ENCODE data around the gene XRCC3. TPM values are rescaled to one million over a fixed set of nuclear protein-coding genes. Genes with fewer than 3 reads are reported as not detected.

The XRCC3 gene
- total and polyA plus RNA-seq, 2 of the 8 experiments (the other 6 are each of a cell fraction or from before 2014, with no cell fraction given): 36.9 to 41.8 TPM

- TF ChIP-seq CHD7 (IDR thresholded peaks at IDR 0.05; ENCODE audit: insufficient replicate concordance, low read length) (no peak), ATF2 (IDR thresholded peaks at IDR 0.05; ENCODE audit: low read length) (no peak), SP1 (IDR thresholded peaks at IDR 0.05; ENCODE audit: low read depth, low read length) (no peak), KDM4A (IDR thresholded peaks at IDR 0.05; ENCODE audit: low read depth, low read length, severe bottlenecking) (no peak), SIX5 (IDR thresholded peaks at IDR 0.05; ENCODE audit: low read depth, low read length) (no peak), RFX5 (IDR thresholded peaks at IDR 0.05; ENCODE audit: borderline replicate concordance, low read depth, low read length) (no peak), TEAD4 (IDR thresholded peaks at IDR 0.05; ENCODE audit: low read depth, low read length) (no peak), RAD21 (IDR thresholded peaks at IDR 0.05 in 1 of 2, conservative IDR thresholded peaks at IDR 0.05 in 1 of 2; ENCODE audit: low read depth in 2 of 2, low read length in 2 of 2) (no peak)
Observed at GRCh38 chr14:103675957-103676356, 39.3 kb downstream of the XRCC3 start (continued).

All from H1 (cell line).